Neuronal stem cell (in vitro differentiated cells): ENCODE data around the gene ZNF519.
A peak's percentile ranks its signal among the peaks of the same experiment; 100 is the strongest.

Experiments used
- DNase-seq: peaks from one replicate; pipeline ENCODE4 v3.0.0-alpha.2; 2013; ENCODE audit warnings: low spot score
- H2AFZ ChIP-seq: one replicate; pipeline ENCODE4 v1.6.1; 2013; ENCODE audit warnings: mild to moderate bottlenecking, low read length, inconsistent platforms
- H2AK5ac ChIP-seq: 2 replicates; pipeline ENCODE4 v1.6.1; 2013; ENCODE audit warnings: low read depth, mild to moderate bottlenecking, inconsistent platforms, low read length, moderate library complexity, mixed read lengths
- H2BK120ac ChIP-seq: 2 replicates; pipeline ENCODE4 v1.6.1; 2013; ENCODE audit warnings: low read depth, mild to moderate bottlenecking, inconsistent platforms, low read length, moderate library complexity, mixed read lengths
- H2BK12ac ChIP-seq: one replicate; pipeline ENCODE4 v1.6.1; 2013; ENCODE audit warnings: low read length, inconsistent platforms
- H2BK15ac ChIP-seq: 2 replicates; pipeline ENCODE4 v1.6.1; 2013; ENCODE audit warnings: mild to moderate bottlenecking, low read length, inconsistent platforms, mixed read lengths
- H2BK5ac ChIP-seq: one replicate; pipeline ENCODE4 v1.6.1; 2013; ENCODE audit warnings: inconsistent platforms, mild to moderate bottlenecking, low read length, moderate library complexity
- H3K14ac ChIP-seq: one replicate; pipeline ENCODE4 v1.6.1; 2013; ENCODE audit warnings: low read length, inconsistent platforms
- H3K18ac ChIP-seq: 2 replicates; pipeline ENCODE4 v1.6.1; 2013; ENCODE audit warnings: low read length, inconsistent platforms
- H3K23ac ChIP-seq: 2 replicates; pipeline ENCODE4 v1.6.1; 2013; ENCODE audit warnings: low read depth, mild to moderate bottlenecking, mixed read lengths, low read length, inconsistent platforms; ENCODE audit not compliant: poor library complexity
- H3K27ac ChIP-seq: replicated peaks from 3 replicates; pipeline ENCODE4 v1.5.1; 2013; ENCODE audit warnings: low read length, inconsistent platforms
- H3K27me3 ChIP-seq, 3 experiments: 2 replicates each; pipeline ENCODE4 v1.6.1; 2013; ENCODE audit warnings: low read length in 3 of 3, mild to moderate bottlenecking in 2 of 3, inconsistent platforms in 1 of 3, low read depth in 1 of 3, mixed read lengths in 1 of 3, moderate library complexity in 1 of 3; ENCODE audit not compliant: control insufficient read depth in 3 of 3, insufficient read depth in 3 of 3
- H3K36me3 ChIP-seq, 2 donors: replicated peaks in 1 of 2; 2 replicates each; pipeline ENCODE4 v1.6.1; 2013; ENCODE audit warnings: low read length in 2 of 2; ENCODE audit not compliant: control insufficient read depth in 2 of 2, insufficient read depth in 2 of 2
- H3K4ac ChIP-seq: 2 replicates; pipeline ENCODE4 v1.6.1; 2013; ENCODE audit warnings: inconsistent platforms, mild to moderate bottlenecking, low read length, moderate library complexity
- H3K4me1 ChIP-seq, 2 donors: 1 replicate in 1 of 2; 2 replicates in 1 of 2; pipeline ENCODE4 v1.6.1; 2013; ENCODE audit warnings: low read length in 2 of 2, low read depth in 1 of 2; ENCODE audit not compliant: control insufficient read depth in 2 of 2, insufficient read depth in 1 of 2
- H3K4me2 ChIP-seq: one replicate; pipeline ENCODE4 v1.6.1; 2013; ENCODE audit warnings: mild to moderate bottlenecking, low read length, inconsistent platforms; ENCODE audit not compliant: insufficient read depth, poor library complexity, severe bottlenecking
- H3K4me3 ChIP-seq, 2 donors: 2 replicates each; pipeline ENCODE4 v1.5.1; 2013; ENCODE audit warnings: low read length in 2 of 2, mild to moderate bottlenecking in 2 of 2, inconsistent platforms in 1 of 2, moderate library complexity in 1 of 2
- H3K79me1 ChIP-seq: one replicate; pipeline ENCODE4 v1.6.1; 2013; ENCODE audit warnings: low read depth, mild to moderate bottlenecking, inconsistent platforms, low read length, moderate library complexity
- H3K9ac ChIP-seq: one replicate; pipeline ENCODE4 v1.6.1; 2013; ENCODE audit warnings: mild to moderate bottlenecking, low read depth, low read length, inconsistent platforms; ENCODE audit not compliant: poor library complexity
- H3K9me3 ChIP-seq, 2 donors: replicated peaks in 1 of 2; 2 replicates each; pipeline versions ENCODE3 to v1.6.1; 2013; ENCODE audit warnings: low read length in 2 of 2, mild to moderate bottlenecking in 2 of 2, inconsistent platforms in 1 of 2, low read depth in 1 of 2, mixed read lengths in 1 of 2, moderate library complexity in 1 of 2; ENCODE audit not compliant: control insufficient read depth in 2 of 2, insufficient read depth in 1 of 2
- H4K8ac ChIP-seq: one replicate; pipeline ENCODE4 v1.6.1; 2013; ENCODE audit warnings: low read depth, mild to moderate bottlenecking, inconsistent platforms, low read length, moderate library complexity
- H4K91ac ChIP-seq: one replicate; pipeline ENCODE4 v1.6.1; 2013; ENCODE audit warnings: low read length, low read depth, mild to moderate bottlenecking, inconsistent platforms; ENCODE audit not compliant: poor library complexity
- WGBS, 2 donors: extraction: QIAGEN DNeasy Blood & Tissue Kit; methylation state at CpG; one replicate each; pipeline ENCODE4 v1.1.7; 2013; ENCODE audit warnings: missing lambda C conversion rate in 2 of 2, mixed read lengths in 1 of 2; ENCODE audit not compliant: insufficient read length in 2 of 2, insufficient replicate concordance in 1 of 2; ENCODE audit errors: extremely low coverage in 2 of 2; 5-methylcytosine and 5-hydroxymethylcytosine counted together

The ZNF519 gene

DNA sequence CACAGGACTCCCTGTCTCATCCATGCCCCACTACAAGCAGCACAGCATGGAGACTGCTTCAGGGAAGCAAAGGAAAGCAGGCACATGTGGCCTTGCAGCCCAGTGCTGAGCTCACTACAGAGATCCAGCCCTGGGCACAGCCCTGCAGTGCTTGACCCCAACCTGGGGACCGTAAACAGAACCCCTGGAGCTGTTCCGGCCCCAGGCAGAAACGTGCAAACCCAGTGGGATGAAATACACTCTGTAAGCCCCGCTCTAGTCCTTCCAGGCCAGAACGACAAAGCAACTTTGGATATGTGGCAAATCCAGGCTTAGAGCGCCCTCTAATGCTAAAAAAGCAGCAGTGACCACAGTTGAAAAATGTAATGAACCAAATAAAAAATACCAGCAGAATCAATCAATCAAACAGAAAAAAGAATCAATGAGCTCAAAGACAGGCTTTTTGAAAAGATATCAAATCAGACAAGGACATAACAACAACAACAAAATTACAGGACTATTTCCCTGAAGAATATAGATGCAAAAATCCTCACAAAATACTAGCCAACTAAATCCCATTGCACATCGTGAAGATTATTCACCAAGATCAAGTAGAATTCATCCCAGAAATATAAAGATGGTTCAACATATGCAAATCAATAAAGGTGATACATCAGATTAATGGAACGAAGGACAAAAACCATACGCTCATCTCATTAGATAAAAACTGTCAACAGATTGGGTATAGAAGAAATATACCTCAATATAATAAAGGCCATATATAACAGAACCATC is 45.6 kb downstream of the ZNF519 start:
- no peaks in the 10 kb centered on the region for H3K79me1 ChIP-seq
- no peak overlapping the region for H2BK120ac ChIP-seq
- H3K4me3 ChIP-seq: no peak overlapping the region
- H2AK5ac ChIP-seq: peak overlapping the region; percentile 28
- H3K14ac ChIP-seq: peak overlapping the region; percentile 1
- H3K27ac ChIP-seq: no peak overlapping the region
- peak overlapping the region; percentile 78 for H2AFZ ChIP-seq
- no peak overlapping the region for H3K4me2 ChIP-seq
- no peak overlapping the region for H4K8ac ChIP-seq
- no peak overlapping the region for H2BK12ac ChIP-seq
- peak overlapping the region; percentile 87 for H3K18ac ChIP-seq
- peak; percentile 57 for DNase-seq
- peaks cover 0 to 2% of the 10 kb centered on the region in 2 donors for H3K4me1 ChIP-seq
- peaks cover 0 to 3% of the 10 kb centered on the region in 2 donors for H3K36me3 ChIP-seq
- no peak overlapping the region for H2BK15ac ChIP-seq
- no peak overlapping the region for H4K91ac ChIP-seq
- no peaks in the 10 kb centered on the region for H3K27me3 ChIP-seq
- H3K23ac ChIP-seq: peak overlapping the region; percentile 37
- no peak overlapping the region for H2BK5ac ChIP-seq
- WGBS, 2 donors: no CpG with 5 or more reads among the region's 9 CpGs
- no peak overlapping the region for H3K9ac ChIP-seq
- no peak overlapping the region for H3K4ac ChIP-seq
- H3K9me3 ChIP-seq: no peaks in the 10 kb centered on the region

GRCh38 chr18:14085770-14086457 is 46.3 kb downstream of the ZNF519 start:
- Histone ChIP-seq H3K23ac (peak overlapping the region; percentile 37), H3K27me3 (no peaks in the 10 kb centered on the region), H3K4me1 (peaks cover 0 to 2% of the 10 kb centered on the region in 2 donors), H2AFZ (peak overlapping the region; percentile 78), H2BK15ac (no peak overlapping the region), H2BK12ac (no peak overlapping the region), H3K79me1 (no peaks in the 10 kb centered on the region), H3K27ac (no peak overlapping the region), H3K14ac (peak overlapping the region; percentile 1), H3K18ac (peak overlapping the region; percentile 87), H3K4me3 (no peak overlapping the region), H4K91ac (no peak overlapping the region), H3K4me2 (no peak overlapping the region), H2BK5ac (no peak overlapping the region), H3K4ac (no peak overlapping the region), H4K8ac (no peak overlapping the region), H3K9ac (no peak overlapping the region), H3K9me3 (no peaks in the 10 kb centered on the region), H2AK5ac (peak overlapping the region; percentile 28), H3K36me3 (peaks cover 0 to 3% of the 10 kb centered on the region in 2 donors), H2BK120ac (no peak overlapping the region)
- no CpG with 5 or more reads among the region's 9 CpGs for WGBS, 2 donors
- DNase-seq: no peak

- H2BK120ac ChIP-seq: no peak overlapping the region
- H3K9me3 ChIP-seq: peaks cover 2 to 4% of the 10 kb centered on the region in 2 donors
- H3K4me2 ChIP-seq: no peak overlapping the region
- no peak overlapping the region for H4K8ac ChIP-seq
- no peaks in the 10 kb centered on the region for H3K27me3 ChIP-seq
- H3K27ac ChIP-seq: no peak overlapping the region
- no peak for DNase-seq
- H3K4me3 ChIP-seq: no peak overlapping the region
- no peak overlapping the region for H3K23ac ChIP-seq
- H2BK15ac ChIP-seq: no peak overlapping the region
- no peak overlapping the region for H3K4ac ChIP-seq
- H2BK5ac ChIP-seq: no peak overlapping the region
- no peak overlapping the region for H2AFZ ChIP-seq
- H2BK12ac ChIP-seq: no peak overlapping the region
- no peak overlapping the region for H2AK5ac ChIP-seq
- H3K79me1 ChIP-seq: no peaks in the 10 kb centered on the region
- H3K14ac ChIP-seq: no peak overlapping the region
- H3K9ac ChIP-seq: no peak overlapping the region
- WGBS, 2 donors: no CpG with 5 or more reads among the region's 3 CpGs
- no peak overlapping the region for H4K91ac ChIP-seq
- H3K4me1 ChIP-seq: no peaks in the 10 kb centered on the region
- peaks cover 8 to 41% of the 10 kb centered on the region in 2 donors for H3K36me3 ChIP-seq
- no peak overlapping the region for H3K18ac ChIP-seq
Observed at GRCh38 chr18:14075196-14075595, 57.0 kb downstream of the ZNF519 start.

- Histone ChIP-seq H3K18ac (no peak overlapping the region), H3K4ac (no peak overlapping the region), H3K4me1 (no peaks in the 10 kb centered on the region), H3K9ac (no peak overlapping the region), H3K27ac (no peak overlapping the region), H3K27me3 (no peaks in the 10 kb centered on the region), H2BK5ac (no peak overlapping the region), H2AFZ (no peak overlapping the region), H2AK5ac (no peak overlapping the region), H3K36me3 (peaks cover 8 to 41% of the 10 kb centered on the region in 2 donors), H2BK120ac (no peak overlapping the region), H3K4me3 (no peak overlapping the region), H3K14ac (no peak overlapping the region), H3K23ac (no peak overlapping the region), H3K9me3 (peaks cover 2 to 4% of the 10 kb centered on the region in 2 donors), H3K79me1 (no peaks in the 10 kb centered on the region), H4K8ac (no peak overlapping the region), H3K4me2 (no peak overlapping the region), H2BK15ac (no peak overlapping the region), H2BK12ac (no peak overlapping the region), H4K91ac (no peak overlapping the region)
- WGBS, 2 donors: no CpG with 5 or more reads among the region's 5 CpGs
- DNase-seq: no peak
Observed at GRCh38 chr18:14074187-14074586, 58.0 kb downstream of the ZNF519 start.
